Natural killer cell treated with Interleukin-12 subunit alpha and Interleukin-12 subunit beta and Interleukin-15 and Interleukin-18, amount 100 ng/mL, for 72 hours (primary cell): Measurements from ENCODE around the gene CAPZB. TPM values are rescaled to one million over a fixed set of nuclear protein-coding genes. Genes with fewer than 3 reads are reported as not detected.

Experiments used
- ATAC-seq, 2 donors: fragments of 150-1000 bp; cut with Tn5 transposase in 1 of 2; sonication (Bioruptor Pico), chemical (Tn5 transposase) in 1 of 2; 2 replicates each; pipeline ENCODE4 v1.10.0; 2021
- DNase-seq: peaks from one replicate; pipeline ENCODE4 v3.0.0; 2022; ENCODE audit warnings: low spot score
- H3K27ac Mint-ChIP-seq, 2 donors: 1 replicate in 1 of 2; 2 replicates in 1 of 2; pipeline ENCODE4 v1.8.0; 2022; ENCODE audit warnings: mixed read lengths in 2 of 2, mild to moderate bottlenecking in 1 of 2, moderate library complexity in 1 of 2
- H3K27me3 Mint-ChIP-seq, 2 donors: 1 replicate in 1 of 2; 2 replicates in 1 of 2; pipeline ENCODE4 v1.8.0; 2022; ENCODE audit warnings: mixed read lengths in 2 of 2
- H3K36me3 Mint-ChIP-seq: one replicate; pipeline ENCODE4 v1.8.0; 2022; ENCODE audit warnings: mixed read lengths
- H3K4me1 Mint-ChIP-seq, 2 donors: 1 replicate in 1 of 2; 2 replicates in 1 of 2; pipeline ENCODE4 v1.8.0; 2022; ENCODE audit warnings: low read depth in 2 of 2, mixed read lengths in 2 of 2, mild to moderate bottlenecking in 1 of 2
- H3K4me3 Mint-ChIP-seq: one replicate; pipeline ENCODE4 v1.8.0; 2022; ENCODE audit warnings: mixed read lengths
- H3K9me3 Mint-ChIP-seq: 2 replicates; pipeline ENCODE4 v1.8.0; 2022; ENCODE audit warnings: mixed read lengths
- total RNA-seq, 2 donors: library from RNA; stranded (reverse); gene quantifications; one replicate each; pipeline ENCODE4 v1.2.3, GENCODE V29; 2022

CAPZB gene
- total RNA-seq, 2 donors from 2014 or later = 270 to 359 TPM

- ATAC-seq (no peak), DNase-seq (no peak)
- Mint-ChIP-seq H3K36me3 (no peaks in the 10 kb centered on the region), H3K27me3 (no peaks in the 10 kb centered on the region), H3K27ac (peak overlapping the region in 1 of 2 donors; percentile 53), H3K9me3 (no peaks in the 10 kb centered on the region), H3K4me1 (peaks cover 40 to 56% of the 10 kb centered on the region in 2 donors), H3K4me3 (no peak overlapping the region)
These were observed 83.1 kb downstream of the CAPZB start for GRCh38 chr1:19402031-19402813.

DNA sequence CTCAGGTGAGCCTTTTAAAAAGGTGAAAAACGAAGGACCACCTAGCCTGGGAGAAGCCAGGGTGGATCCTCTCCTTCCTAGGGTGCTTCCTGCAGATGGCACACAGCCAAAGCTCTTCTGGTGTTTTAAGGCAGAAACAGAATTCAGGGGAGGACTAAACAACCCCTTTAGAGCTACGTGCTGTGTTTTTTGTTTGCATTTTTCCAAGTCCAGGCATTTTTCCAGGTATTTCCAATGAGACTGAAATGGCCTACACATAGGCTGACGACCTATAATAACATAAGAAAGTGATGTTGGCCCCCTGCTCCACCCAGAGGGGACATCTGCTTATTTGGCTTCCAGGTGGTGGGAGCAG, 83.8 kb downstream of the CAPZB start:
- DNase-seq (no peak), ATAC-seq (no peak)
- H3K27ac Mint-ChIP-seq = peak overlapping the region; percentile 31 to 45
- H3K27me3 Mint-ChIP-seq = no peaks in the 10 kb centered on the region
- H3K9me3 Mint-ChIP-seq = no peaks in the 10 kb centered on the region
- no peaks in the 10 kb centered on the region for H3K36me3 Mint-ChIP-seq
- H3K4me3 Mint-ChIP-seq = no peak overlapping the region
- peaks cover 37 to 53% of the 10 kb centered on the region in 2 donors for H3K4me1 Mint-ChIP-seq

GRCh38 chr1:19400875-19401534, 84.3 kb downstream of the CAPZB start:
- Mint-ChIP-seq H3K27me3 (no peaks in the 10 kb centered on the region), H3K27ac (peak overlapping the region; percentile 31 to 45), H3K36me3 (no peaks in the 10 kb centered on the region), H3K4me3 (no peak overlapping the region), H3K9me3 (no peaks in the 10 kb centered on the region), H3K4me1 (peaks cover 35 to 48% of the 10 kb centered on the region in 2 donors)
- ATAC-seq = no peak
- DNase-seq = no peak

- Mint-ChIP-seq H3K4me3 (no peak overlapping the region), H3K27me3 (no peaks in the 10 kb centered on the region), H3K36me3 (no peaks in the 10 kb centered on the region), H3K27ac (peak overlapping the region; percentile 31 to 45), H3K4me1 (peaks cover 30 to 41% of the 10 kb centered on the region in 2 donors), H3K9me3 (no peaks in the 10 kb centered on the region)
- DNase-seq (no peak), ATAC-seq (no peak)
These were observed 85.1 kb downstream of the CAPZB start for GRCh38 chr1:19400192-19400611.

GRCh38 chr1:19398309-19398760, 87.0 kb downstream of the CAPZB start:
- no peak for DNase-seq
- Mint-ChIP-seq H3K4me1 (peaks cover 28 to 42% of the 10 kb centered on the region in 2 donors), H3K4me3 (no peak overlapping the region)

GRCh38 chr1:19397217-19397945, 88.0 kb downstream of the CAPZB start:
- ATAC-seq (no peak), DNase-seq (no peak)
- no peak overlapping the region for H3K27ac Mint-ChIP-seq
- no peaks in the 10 kb centered on the region for H3K36me3 Mint-ChIP-seq
- peaks cover 31 to 44% of the 10 kb centered on the region in 2 donors for H3K4me1 Mint-ChIP-seq
- H3K9me3 Mint-ChIP-seq = no peaks in the 10 kb centered on the region
- H3K4me3 Mint-ChIP-seq = no peak overlapping the region
- H3K27me3 Mint-ChIP-seq = no peaks in the 10 kb centered on the region

More at GRCh38 chr1:19398309-19398760, 87.0 kb downstream of the CAPZB start:
- ATAC-seq = no peak
- Mint-ChIP-seq H3K27ac (no peak overlapping the region), H3K27me3 (no peaks in the 10 kb centered on the region), H3K9me3 (no peaks in the 10 kb centered on the region), H3K36me3 (no peaks in the 10 kb centered on the region)

DNA sequence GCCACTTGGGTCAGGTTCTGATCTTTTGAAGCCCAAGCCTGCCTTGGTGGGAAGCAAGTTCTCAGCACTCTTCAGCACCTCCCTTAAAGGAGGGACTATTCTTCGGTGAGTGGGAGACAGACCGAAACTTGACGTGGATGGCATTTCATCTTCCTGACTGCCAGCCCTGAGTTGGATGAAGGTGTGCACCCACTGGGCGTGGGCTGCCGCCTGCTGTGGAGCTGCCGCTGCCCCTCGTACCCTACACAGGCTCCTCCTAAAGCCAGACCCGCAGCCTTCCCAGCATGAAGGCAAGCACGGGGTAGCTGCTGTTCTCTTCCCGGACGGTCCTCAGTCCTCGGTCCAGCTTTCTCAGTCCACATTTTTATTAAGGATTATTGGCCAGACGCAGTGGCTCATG, 89.1 kb downstream of the CAPZB start:
- no peak overlapping the region for H3K27ac Mint-ChIP-seq
- ATAC-seq (no peak), DNase-seq (no peak)
- no peaks in the 10 kb centered on the region for H3K9me3 Mint-ChIP-seq
- no peaks in the 10 kb centered on the region for H3K27me3 Mint-ChIP-seq
- peaks cover 42 to 49% of the 10 kb centered on the region in 2 donors for H3K4me1 Mint-ChIP-seq
- H3K36me3 Mint-ChIP-seq = no peaks in the 10 kb centered on the region
- H3K4me3 Mint-ChIP-seq = no peak overlapping the region

DNA sequence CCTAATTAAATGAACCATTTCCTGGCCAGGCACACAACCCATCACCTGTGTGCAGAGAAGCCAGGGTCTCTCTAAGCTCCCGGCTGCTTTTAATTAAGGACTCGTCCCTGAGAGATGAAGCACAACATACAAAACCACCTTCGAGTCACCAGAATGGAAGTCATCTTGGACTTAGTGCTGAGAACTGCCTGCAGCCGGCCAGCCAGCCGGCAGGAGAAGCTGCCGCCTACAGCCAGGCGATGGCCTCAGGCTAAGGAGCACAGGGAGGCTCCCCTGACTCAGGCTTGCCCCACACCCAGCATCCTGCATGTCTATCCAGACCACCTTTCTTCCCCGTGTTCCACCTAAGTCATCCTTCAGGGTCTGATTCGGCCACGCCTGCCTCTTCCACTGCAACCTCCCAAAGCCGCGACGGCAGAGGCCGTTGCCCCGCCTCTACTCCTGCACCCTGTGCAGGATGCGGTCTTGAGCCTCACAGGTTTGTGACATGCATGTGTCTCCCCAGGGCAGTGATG, 89.6 kb downstream of the CAPZB start:
- Mint-ChIP-seq H3K4me1 (peaks cover 42 to 50% of the 10 kb centered on the region in 2 donors), H3K4me3 (no peak overlapping the region), H3K27me3 (no peaks in the 10 kb centered on the region), H3K9me3 (no peaks in the 10 kb centered on the region), H3K36me3 (no peaks in the 10 kb centered on the region), H3K27ac (no peak overlapping the region)
- DNase-seq (no peak), ATAC-seq (no peak)

DNA sequence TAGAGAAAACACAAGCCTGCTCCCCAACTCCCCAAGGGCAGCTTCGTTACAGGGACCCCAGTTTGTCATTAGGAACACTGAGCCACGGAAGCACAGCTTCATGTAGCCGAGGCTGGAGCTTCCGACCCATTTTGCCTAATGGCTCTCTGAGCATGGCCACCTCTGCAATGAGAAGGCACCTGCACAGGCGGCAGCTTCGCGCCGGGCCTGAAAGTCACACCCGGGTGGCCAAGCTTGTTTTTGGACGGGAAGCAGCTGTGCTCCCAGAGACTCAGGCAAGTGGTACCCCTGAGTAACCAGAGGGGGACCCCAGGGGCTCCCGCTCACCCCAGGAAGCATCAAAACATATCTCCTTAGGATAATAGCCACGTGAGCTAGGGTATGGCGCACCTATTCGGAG, 92.3 kb downstream of the CAPZB start:
- no peak overlapping the region for H3K4me3 Mint-ChIP-seq
- ATAC-seq (no peak), DNase-seq (no peak)
- no peaks in the 10 kb centered on the region for H3K27me3 Mint-ChIP-seq
- peak overlapping the region in 1 of 2 donors; percentile 96 for H3K27ac Mint-ChIP-seq
- H3K36me3 Mint-ChIP-seq = no peaks in the 10 kb centered on the region
- H3K9me3 Mint-ChIP-seq = no peaks in the 10 kb centered on the region
- H3K4me1 Mint-ChIP-seq = peaks cover 53 to 55% of the 10 kb centered on the region in 2 donors

- H3K36me3 Mint-ChIP-seq = no peaks in the 10 kb centered on the region
- no peaks in the 10 kb centered on the region for H3K9me3 Mint-ChIP-seq
- no peak for ATAC-seq
- peak overlapping the region; percentile 89 to 96 for H3K27ac Mint-ChIP-seq
- no peak for DNase-seq
- H3K27me3 Mint-ChIP-seq = no peaks in the 10 kb centered on the region
- H3K4me1 Mint-ChIP-seq = peaks cover 56 to 61% of the 10 kb centered on the region in 2 donors
- H3K4me3 Mint-ChIP-seq = peak overlapping the region; percentile 86
These were observed 93.1 kb downstream of the CAPZB start for GRCh38 chr1:19392221-19392620.

GRCh38 chr1:19391596-19391981, 93.8 kb downstream of the CAPZB start:
- no peaks in the 10 kb centered on the region for H3K36me3 Mint-ChIP-seq
- H3K4me3 Mint-ChIP-seq = peak overlapping the region; percentile 86
- no peak for DNase-seq

GRCh38 chr1:19390901-19391595, 94.3 kb downstream of the CAPZB start:
- Mint-ChIP-seq H3K4me1 (peaks cover 54 to 61% of the 10 kb centered on the region in 2 donors), H3K27me3 (no peaks in the 10 kb centered on the region), H3K9me3 (no peaks in the 10 kb centered on the region), H3K4me3 (peak overlapping the region; percentile 86), H3K36me3 (no peaks in the 10 kb centered on the region), H3K27ac (peak overlapping the region; percentile 89 to 96)
- DNase-seq (no peak), ATAC-seq (peak; percentile 61 to 67)

More at GRCh38 chr1:19391596-19391981, 93.8 kb downstream of the CAPZB start:
- Mint-ChIP-seq H3K9me3 (no peaks in the 10 kb centered on the region), H3K27ac (peak overlapping the region; percentile 89 to 96), H3K4me1 (peaks cover 54 to 61% of the 10 kb centered on the region in 2 donors), H3K27me3 (no peaks in the 10 kb centered on the region)
- ATAC-seq = peak in 1 of 2 donors; percentile 2
